GM23248 (cell line): Measurements from ENCODE around the gene RNF217. TPM values are rescaled to one million over a fixed set of nuclear protein-coding genes. Genes with fewer than 3 reads are reported as not detected.

Experiments used
- DNase-seq: peaks from one replicate; pipeline ENCODE4 v3.0.0-alpha.2; 2015
- H2AFZ ChIP-seq: fragments of 200-600 bp; sonication (generic); 2 replicates; pipeline ENCODE4 v1.6.1; 2016; ENCODE audit warnings: antibody characterized with exemption
- H3F3A ChIP-seq: fragments of 200-600 bp; sonication (generic); 2 replicates; pipeline ENCODE4 v1.6.1; 2016; ENCODE audit warnings: mild to moderate bottlenecking, antibody characterized with exemption, mixed run types; ENCODE audit not compliant: insufficient read depth
- H3K27ac ChIP-seq: fragments of 200-600 bp; sonication (generic); 2 replicates; pipeline ENCODE4 v1.5.1; 2016; ENCODE audit warnings: mild to moderate bottlenecking
- H3K27me3 ChIP-seq: fragments of 200-600 bp; sonication (generic); replicated peaks from 2 replicates; pipeline ENCODE4 v1.6.1; 2016; ENCODE audit warnings: mild to moderate bottlenecking; ENCODE audit not compliant: insufficient read depth
- H3K36me3 ChIP-seq: fragments of 200-600 bp; sonication (generic); 2 replicates; pipeline ENCODE4 v1.6.1; 2016; ENCODE audit warnings: low read depth, mild to moderate bottlenecking
- H3K4me1 ChIP-seq: fragments of 200-600 bp; sonication (generic); 2 replicates; pipeline ENCODE4 v1.6.1; 2016; ENCODE audit warnings: mild to moderate bottlenecking; ENCODE audit not compliant: insufficient read depth
- H3K4me2 ChIP-seq: fragments of 200-600 bp; sonication (generic); one replicate; pipeline ENCODE4 v1.6.1; 2016; ENCODE audit warnings: mild to moderate bottlenecking; ENCODE audit not compliant: unreplicated experiment
- H3K4me3 ChIP-seq: fragments of 200-600 bp; sonication (generic); 2 replicates; pipeline ENCODE4 v1.5.1; 2016; ENCODE audit warnings: mild to moderate bottlenecking
- H3K79me2 ChIP-seq: fragments of 200-600 bp; sonication (generic); 2 replicates; pipeline ENCODE4 v1.6.1; 2016; ENCODE audit warnings: mild to moderate bottlenecking; ENCODE audit not compliant: insufficient read depth
- H3K9ac ChIP-seq: fragments of 200-600 bp; sonication (generic); 2 replicates; pipeline ENCODE4 v1.6.1; 2016; ENCODE audit warnings: mild to moderate bottlenecking
- H3K9me2 ChIP-seq: fragments of 200-600 bp; sonication (generic); 2 replicates; pipeline ENCODE4 v1.6.1; 2016; ENCODE audit warnings: mixed run types, mild to moderate bottlenecking, moderate library complexity; ENCODE audit not compliant: insufficient read depth
- H3K9me3 ChIP-seq: fragments of 200-600 bp; sonication (generic); one replicate; pipeline ENCODE4 v1.6.1; 2017; ENCODE audit warnings: low read depth
- H4K20me1 ChIP-seq: fragments of 200-600 bp; sonication (generic); 2 replicates; pipeline ENCODE4 v1.6.0; 2016; ENCODE audit not compliant: insufficient read depth
- EZH2 ChIP-seq: fragments of 200-600 bp; sonication (generic); IDR thresholded peaks from 2 replicates; pipeline ENCODE4 v1.6.1; 2018; ENCODE audit warnings: antibody characterized with exemption, mild to moderate bottlenecking; ENCODE audit not compliant: insufficient read depth, poor library complexity, severe bottlenecking
- EZH2phosphoT487 ChIP-seq: fragments of 200-600 bp; sonication (generic); IDR thresholded peaks from 2 replicates; pipeline ENCODE4 v1.6.1; 2018; ENCODE audit warnings: antibody characterized with exemption, moderate library complexity, mild to moderate bottlenecking, low read depth; ENCODE audit not compliant: insufficient read depth
- WGBS, 2 experiments: methylation state at CpG; one replicate each; pipeline ENCODE4 v1.1.6; 2015 to 2017; ENCODE audit warnings: low lambda C conversion rate in 2 of 2, low coverage in 1 of 2; ENCODE audit errors: missing lambda C conversion rate in 2 of 2; 5-methylcytosine and 5-hydroxymethylcytosine counted together
- in situ Hi-C: fragments of 300-500 bp; cut with MboI; formaldehyde crosslinking; loops from 2 replicates; pipeline ENCODE4 v1.15.0; 2020
- polyA plus RNA-seq: library from polyadenylated mRNA; unstranded; fragments of >200 nt; fragmentation: Nextera tagmentation; extraction: Ambion mirVana; gene quantifications from 2 replicates; pipeline ENCODE4 v1.2.1, GENCODE V29; 2016
- total RNA-seq: library from RNA; depleted of rRNA; stranded (reverse); fragments of >200 nt; shearing (Covaris generic); gene quantifications from 2 replicates; pipeline ENCODE4 v1.2.3, GENCODE V29; 2014

Gene RNF217
- total and polyA plus RNA-seq, 2 experiments from 2014 or later = 3.2 to 10.9 TPM

GRCh38 chr6:124982669-124983068 is 20.4 kb downstream of the RNF217 start:
- no peak for DNase-seq
- peaks cover 9% of the 10 kb centered on the region; the same call in 1 of the 2 replicates for H3F3A ChIP-seq
- in situ Hi-C loops = no loop called here
- H3K4me2 ChIP-seq = no peak overlapping the region
- H3K9me2 ChIP-seq = no peaks in the 10 kb centered on the region
- H4K20me1 ChIP-seq = no peaks in the 10 kb centered on the region
- no peaks in the 10 kb centered on the region for H3K36me3 ChIP-seq
- no peak overlapping the region for H2AFZ ChIP-seq
- no peaks in the 10 kb centered on the region for H3K9me3 ChIP-seq
- peaks cover 34% of the 10 kb centered on the region for H3K4me1 ChIP-seq
- no peak overlapping the region for H3K9ac ChIP-seq
- H3K27me3 ChIP-seq = no peaks in the 10 kb centered on the region
- no peak overlapping the region for H3K27ac ChIP-seq
- H3K4me3 ChIP-seq = no peak overlapping the region
- TF ChIP-seq EZH2phosphoT487 (no peak), EZH2 (no peak)
- H3K79me2 ChIP-seq = peaks cover 99% of the 10 kb centered on the region

DNA sequence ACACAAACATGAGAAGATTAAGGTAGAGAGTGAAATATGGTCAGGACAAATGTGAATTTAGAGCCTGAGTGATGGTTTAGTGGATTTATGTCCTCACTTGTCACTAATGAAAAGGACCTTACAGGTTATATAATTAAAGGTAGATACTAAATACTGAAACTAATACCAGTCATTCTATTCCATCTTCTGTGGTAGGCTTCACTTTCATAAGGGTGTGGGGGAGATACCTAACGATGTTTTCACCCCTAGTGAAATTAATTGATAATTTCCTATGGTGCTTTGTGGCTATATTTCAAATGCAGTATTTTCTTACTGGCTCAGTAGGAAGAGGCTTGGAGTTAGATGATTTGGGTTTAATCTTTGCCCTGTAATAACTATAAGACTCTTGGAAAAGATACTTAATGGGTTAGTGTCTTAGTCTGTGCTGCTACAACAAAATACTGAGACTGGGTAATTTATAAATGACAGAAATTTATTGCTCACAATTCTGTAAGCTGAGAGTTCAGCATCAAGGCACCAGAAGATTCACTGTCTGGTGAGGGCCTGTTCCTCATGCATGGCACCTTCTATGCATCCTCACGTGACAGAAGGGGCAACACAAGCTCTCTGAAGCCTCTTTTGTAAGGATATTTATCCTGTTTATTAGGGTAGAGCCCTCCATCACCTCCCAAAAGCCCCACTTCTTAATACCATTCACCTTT is 21.3 kb downstream of the RNF217 start:
- TF ChIP-seq EZH2 (no peak), EZH2phosphoT487 (no peak)
- no peak for DNase-seq
- no peak overlapping the region for H3K4me2 ChIP-seq

DNA sequence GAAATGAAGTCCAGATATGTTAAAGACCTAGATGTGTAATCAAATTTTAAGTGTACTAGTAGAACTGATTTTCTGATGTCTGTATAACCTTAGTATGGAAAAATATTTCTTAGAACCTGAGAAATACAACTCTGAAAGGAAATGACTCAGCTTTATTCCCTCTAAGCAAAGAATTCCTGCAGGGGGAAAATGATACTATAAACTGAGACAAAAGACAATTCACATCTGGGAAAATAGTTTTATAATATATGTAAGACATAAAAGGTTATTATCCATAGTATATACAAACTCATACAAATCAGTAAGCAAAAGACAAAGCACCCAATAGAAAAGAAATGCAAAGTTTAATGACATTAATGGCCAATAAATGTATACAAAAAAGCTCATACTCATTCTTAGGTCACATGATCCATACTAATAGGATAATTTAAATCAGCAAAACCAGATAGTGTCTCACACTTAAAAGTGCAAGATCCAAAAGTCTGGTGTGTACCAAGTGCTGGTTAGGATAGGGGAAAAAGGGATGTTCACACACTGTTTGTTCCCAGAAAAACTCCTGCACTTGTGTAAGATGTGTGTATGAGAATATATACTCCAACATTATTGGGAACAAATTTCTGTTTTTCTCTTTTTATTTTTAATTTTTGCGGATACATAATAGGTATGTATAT is 22.6 kb downstream of the RNF217 start:
- no peaks in the 10 kb centered on the region for H3K9me2 ChIP-seq
- H2AFZ ChIP-seq = no peak overlapping the region
- WGBS, 2 experiments = 96 to 100% methylated on average over 1 of the region's 1 CpG
- peak overlapping the region; percentile 27; the same call in 1 of the 2 replicates for H3K4me3 ChIP-seq
- 0 out of 2 replicates have a peak, but pooled peaks cover 2% of the 10 kb centered on the region for H3K36me3 ChIP-seq
- TF ChIP-seq EZH2 (no peak), EZH2phosphoT487 (no peak)
- H3K9me3 ChIP-seq = no peaks in the 10 kb centered on the region
- no peaks in the 10 kb centered on the region for H4K20me1 ChIP-seq
- H3K27ac ChIP-seq = peak overlapping the region; percentile 54
- H3K4me1 ChIP-seq = peaks cover 34% of the 10 kb centered on the region
- H3K27me3 ChIP-seq = no peaks in the 10 kb centered on the region
- peak overlapping the region; percentile 71 for H3K4me2 ChIP-seq
- H3K9ac ChIP-seq = no peak overlapping the region; the same call in 1 of the 2 replicates
- H3F3A ChIP-seq = peaks cover 9% of the 10 kb centered on the region; the same call in 1 of the 2 replicates
- peaks cover 99% of the 10 kb centered on the region for H3K79me2 ChIP-seq
- peak; percentile 61 for DNase-seq
- in situ Hi-C loops = no loop called here

More for the DNA sequence above, 21.3 kb downstream of the RNF217 start:
- peaks cover 9% of the 10 kb centered on the region; the same call in 1 of the 2 replicates for H3F3A ChIP-seq
- no peak overlapping the region for H3K9ac ChIP-seq
- no peaks in the 10 kb centered on the region for H3K9me2 ChIP-seq
- no peak overlapping the region for H2AFZ ChIP-seq
- peaks cover 34% of the 10 kb centered on the region for H3K4me1 ChIP-seq
- H3K4me3 ChIP-seq = no peak overlapping the region
- no peaks in the 10 kb centered on the region for H3K9me3 ChIP-seq
- WGBS, 2 experiments = 95 to 100% methylated on average over 2 of the region's 2 CpGs
- no peaks in the 10 kb centered on the region for H4K20me1 ChIP-seq
- H3K79me2 ChIP-seq = peaks cover 99% of the 10 kb centered on the region
- no peak overlapping the region for H3K27ac ChIP-seq
- 0 out of 2 replicates have a peak, but pooled peaks cover under 1% of the 10 kb centered on the region for H3K36me3 ChIP-seq
- H3K27me3 ChIP-seq = no peaks in the 10 kb centered on the region
- in situ Hi-C loops = no loop called here

DNA sequence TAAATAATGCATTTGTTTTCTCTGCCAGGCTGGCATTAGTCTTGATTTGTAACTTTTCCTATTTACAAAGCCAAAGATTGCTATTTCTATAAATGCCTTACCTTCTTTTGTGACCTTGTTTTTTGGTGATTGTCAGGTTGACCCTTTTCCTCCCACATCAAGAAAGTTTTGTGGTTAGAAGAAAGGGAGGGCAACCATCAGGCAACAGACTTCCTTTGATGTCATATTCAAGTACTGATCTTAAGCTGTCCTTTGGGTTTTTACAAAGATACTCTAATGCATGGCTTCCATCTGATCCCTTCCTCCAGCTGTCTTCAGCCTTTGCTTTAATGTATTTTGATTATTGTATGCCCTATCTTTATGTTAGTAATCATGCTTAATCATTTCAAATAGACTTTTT is 23.9 kb downstream of the RNF217 start:
- H3K4me2 ChIP-seq = no peak overlapping the region
- in situ Hi-C loops = no loop called here
- H3K9me2 ChIP-seq = no peaks in the 10 kb centered on the region
- H4K20me1 ChIP-seq = no peaks in the 10 kb centered on the region
- H3K27me3 ChIP-seq = no peaks in the 10 kb centered on the region
- no peak overlapping the region for H3K4me3 ChIP-seq
- no peak overlapping the region for H3K27ac ChIP-seq
- H3F3A ChIP-seq = peaks cover 9% of the 10 kb centered on the region; the same call in 1 of the 2 replicates
- no peak overlapping the region for H2AFZ ChIP-seq
- peaks cover 34% of the 10 kb centered on the region for H3K4me1 ChIP-seq
- peaks cover 99% of the 10 kb centered on the region for H3K79me2 ChIP-seq
- 0 out of 2 replicates have a peak, but pooled peaks cover 2% of the 10 kb centered on the region for H3K36me3 ChIP-seq
- H3K9me3 ChIP-seq = no peaks in the 10 kb centered on the region
- no peak for TF ChIP-seq EZH2
- no peak for TF ChIP-seq EZH2phosphoT487
- DNase-seq = no peak
- H3K9ac ChIP-seq = no peak overlapping the region
